Non-pigmented ciliary epithelial cell (primary cell): ENCODE data around the gene APLP1.
"Not testable (repeated sequence)": the region's sequence is repeated elsewhere in the genome, so short reads cannot be mapped to it uniquely, and the experiment has no call there.

ENCODE experiments used
- DNase-seq: peaks from one replicate; pipeline ENCODE4 v3.0.0-alpha.2; 2010; ENCODE audit warnings: low read depth

APLP1 gene

DNA sequence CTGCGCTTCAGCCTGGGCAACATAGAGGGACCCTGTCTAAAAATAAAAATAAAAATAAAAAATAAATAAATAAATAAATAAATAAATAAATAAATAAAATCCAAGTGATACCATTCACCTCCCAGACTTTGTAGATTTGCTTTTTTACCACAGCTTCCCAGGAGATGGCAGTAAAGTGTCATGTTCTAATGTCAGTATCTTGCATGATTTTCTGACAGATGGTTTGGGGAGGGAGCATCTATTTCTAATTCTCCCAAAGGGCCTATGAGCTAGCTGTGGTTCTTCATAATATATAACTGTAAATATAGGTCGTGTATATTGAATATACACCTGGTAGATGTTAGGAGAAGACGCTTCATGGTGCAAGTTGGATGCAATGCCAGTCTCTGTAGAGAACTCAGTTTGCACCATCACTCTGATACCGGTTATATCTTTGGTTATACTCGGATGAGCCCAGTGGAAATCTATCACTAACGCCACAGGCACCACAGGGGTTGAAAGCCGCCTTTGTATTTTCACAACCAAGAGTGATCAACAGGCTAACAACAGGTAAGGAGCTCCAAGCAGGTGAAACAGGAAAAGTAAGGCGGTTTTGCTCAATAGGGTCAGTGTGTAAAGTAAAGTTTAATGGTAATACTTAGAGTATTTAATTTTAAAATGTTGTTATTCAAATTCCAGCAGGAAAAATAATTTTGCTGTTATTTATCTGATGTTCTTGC lies 13.9 kb downstream of the APLP1 start:
- no peak for DNase-seq

DNA sequence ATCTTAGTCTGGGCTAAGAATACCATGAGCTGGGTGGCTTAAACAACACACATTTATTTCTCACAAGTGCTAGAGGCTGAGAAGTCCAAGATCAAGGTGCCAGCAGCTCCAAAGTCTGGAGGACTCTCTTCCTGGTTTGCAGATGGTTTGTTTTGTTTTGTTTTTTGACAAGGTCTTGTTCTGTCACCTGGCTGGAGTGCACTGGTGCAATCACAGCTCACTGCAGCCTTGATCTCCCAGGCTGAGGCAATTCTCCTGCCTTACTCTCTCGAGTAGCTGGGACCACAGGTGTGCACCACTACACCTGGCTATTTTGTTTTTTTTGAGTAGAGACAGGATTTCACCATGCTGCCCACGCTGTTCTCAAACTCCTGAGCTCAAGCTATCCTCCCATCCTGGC lies 15.5 kb downstream of the APLP1 start:
- no peak for DNase-seq

DNA sequence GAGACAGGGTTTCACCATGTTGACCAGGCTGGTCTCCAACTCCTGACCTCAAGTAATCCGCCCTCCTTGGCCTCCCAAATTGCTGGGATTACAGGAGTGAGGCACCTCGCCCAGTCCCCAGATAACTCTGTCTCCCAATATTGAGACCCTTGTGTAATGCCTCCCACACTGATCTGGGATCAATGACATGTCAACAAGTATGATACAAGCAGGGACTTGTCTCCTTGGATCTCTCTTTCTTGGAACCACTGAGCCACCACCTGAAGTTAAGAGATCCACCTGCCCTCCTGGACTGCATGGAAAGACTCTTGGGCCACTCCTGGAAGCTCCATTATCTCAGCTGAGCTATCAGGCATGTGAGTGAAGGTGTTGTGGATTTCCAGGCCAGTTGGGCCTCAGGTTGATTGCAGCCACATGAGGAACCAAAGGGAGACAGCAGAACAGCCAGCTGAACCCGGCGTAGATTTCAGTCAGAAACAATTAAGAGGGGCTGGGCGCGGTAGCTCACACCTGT lies 16.9 kb downstream of the APLP1 start:
- DNase-seq, result no peak

DNA sequence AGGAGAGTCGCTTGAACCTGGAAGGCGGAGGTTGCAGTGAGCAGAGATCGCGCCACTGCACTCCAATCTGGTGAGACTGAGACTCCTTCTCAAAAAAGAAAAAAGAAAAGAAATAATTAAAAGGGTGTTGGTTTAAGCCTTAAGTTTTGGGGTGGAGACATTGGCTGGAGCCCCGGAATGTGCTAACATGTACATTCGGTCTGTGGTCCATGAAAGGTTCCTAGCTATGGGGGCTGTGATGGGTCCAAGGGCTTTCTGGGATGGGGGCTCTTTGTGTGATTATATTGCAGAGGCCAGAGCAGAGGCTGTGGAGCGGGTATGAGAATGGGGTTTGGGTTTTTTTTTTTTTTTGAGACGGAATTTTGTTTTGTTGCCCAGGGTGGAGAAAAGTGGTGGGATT lies 17.5 kb downstream of the APLP1 start:
- DNase-seq, result no peak

DNA sequence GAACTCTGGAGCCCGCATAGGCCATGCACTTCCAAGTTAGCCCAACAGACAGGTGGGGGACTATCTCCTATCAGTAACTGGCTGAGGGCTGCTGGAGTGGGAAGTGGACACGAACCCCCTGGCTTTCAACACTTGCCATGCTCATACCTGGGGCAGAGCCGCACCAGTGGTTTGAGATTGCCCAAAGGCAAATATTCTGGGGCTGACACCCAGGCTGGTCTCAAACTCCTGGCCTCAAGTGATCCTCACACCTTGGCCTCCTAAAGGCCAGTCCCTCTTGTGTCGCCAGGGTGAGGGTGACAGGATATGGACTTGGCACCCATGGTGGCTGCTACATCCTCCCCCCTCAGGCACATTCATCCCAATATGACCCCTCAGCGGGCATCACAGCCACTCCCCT lies 18.8 kb downstream of the APLP1 start:
- no peak for DNase-seq

DNA sequence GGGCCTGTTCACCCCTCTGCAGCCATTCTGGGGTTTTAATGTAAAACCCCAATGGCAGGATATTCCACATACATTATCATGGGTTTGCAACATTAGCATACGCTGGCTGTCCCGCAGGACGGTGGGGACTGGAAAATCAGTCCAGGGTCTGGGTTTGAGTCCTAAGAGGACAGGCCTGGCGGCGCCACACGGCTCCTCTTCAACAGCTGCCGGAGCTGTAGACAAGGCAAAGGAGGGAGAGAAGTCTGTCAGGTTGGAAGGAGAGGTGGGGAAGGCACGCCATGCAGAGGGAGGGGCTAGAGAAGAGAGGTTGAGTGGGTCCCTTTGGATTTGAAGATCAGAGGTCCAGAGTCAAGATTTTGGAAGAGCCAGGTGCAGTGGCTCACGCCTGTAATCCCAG lies 20.0 kb downstream of the APLP1 start:
- DNase-seq, result no peak

DNA sequence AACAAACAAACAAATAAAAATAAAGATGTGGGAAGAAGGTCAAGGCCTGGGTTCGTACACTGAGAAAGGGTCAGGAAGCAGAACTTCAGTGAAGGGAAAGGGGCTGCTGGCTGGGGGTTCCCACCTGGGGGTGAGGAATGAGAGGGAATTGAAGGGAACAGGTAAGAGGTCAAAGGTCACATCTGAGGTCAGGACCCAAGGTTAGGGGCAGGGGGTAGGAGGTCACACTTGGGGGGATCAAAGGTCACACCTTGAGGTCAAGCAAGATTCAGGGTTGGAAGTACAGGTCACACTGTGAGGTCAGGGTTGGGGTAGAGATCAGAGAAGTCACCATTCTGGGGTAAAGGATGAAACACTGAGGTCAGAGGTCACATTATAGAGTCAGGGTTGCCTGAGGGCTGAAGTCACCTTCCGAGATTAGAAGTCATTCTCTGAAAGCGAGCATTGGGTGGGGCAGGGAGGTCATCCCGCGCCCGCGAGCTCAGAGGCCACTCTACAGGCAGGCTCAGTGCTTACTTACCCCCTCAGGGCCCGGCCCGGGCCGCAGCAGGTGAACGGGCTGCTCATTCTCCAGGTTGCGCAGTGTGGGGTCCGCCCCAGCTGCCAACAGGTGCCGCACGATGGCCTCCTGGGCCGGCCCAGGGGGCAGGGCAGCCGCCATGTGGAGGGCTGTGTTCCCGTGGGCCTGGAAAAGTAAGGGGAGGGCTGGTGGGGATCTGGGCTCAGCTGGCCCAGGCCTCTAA lies 21.2 kb downstream of the APLP1 start:
- DNase-seq, result no peak

DNA sequence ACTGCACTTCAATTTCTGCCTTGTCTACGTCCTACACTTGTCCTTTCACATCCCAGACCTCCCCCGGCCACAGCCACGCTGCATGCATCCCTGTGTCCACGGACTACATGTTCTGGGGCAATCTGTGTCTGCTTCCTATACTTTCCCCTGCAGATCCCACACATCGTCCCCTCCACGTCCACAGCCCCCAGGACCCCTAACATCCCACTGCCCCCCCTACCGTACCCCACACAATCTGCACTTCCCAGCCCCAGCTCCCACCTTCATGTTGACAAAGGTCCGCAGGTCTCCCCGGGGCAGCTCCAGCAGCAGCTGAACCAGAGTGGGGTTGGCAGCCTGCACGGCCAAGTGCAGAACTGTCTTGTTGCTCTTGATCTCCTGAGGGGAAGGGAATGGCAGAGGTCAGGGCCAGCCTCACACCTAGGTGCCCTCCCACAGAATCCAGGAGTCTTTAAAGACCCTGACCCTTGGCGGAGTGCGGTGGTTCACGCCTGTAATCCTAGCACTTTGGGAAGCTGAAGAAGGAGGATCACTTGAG lies 21.8 kb downstream of the APLP1 start:
- no peak for DNase-seq

DNA sequence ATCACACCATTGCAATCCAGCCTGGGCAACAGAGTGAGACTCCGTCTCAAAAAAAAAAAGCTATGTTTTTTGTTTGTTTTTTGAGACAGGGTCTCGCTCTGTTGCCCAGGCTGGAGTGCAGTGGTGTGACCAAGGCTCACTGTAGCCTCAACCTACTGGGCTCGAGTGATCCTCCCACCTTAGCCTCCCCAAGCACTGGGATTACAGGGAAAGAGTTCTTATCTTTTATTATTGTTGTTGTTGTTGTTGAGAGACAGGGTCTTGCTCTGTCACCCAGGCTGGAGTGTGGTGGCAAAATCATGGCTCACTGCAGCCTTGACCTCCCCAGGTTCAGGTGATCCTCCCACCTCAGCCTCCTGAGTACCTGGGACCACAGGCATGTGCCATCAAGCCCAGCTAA lies 23.4 kb downstream of the APLP1 start:
- DNase-seq, result not testable (repeated sequence)

DNA sequence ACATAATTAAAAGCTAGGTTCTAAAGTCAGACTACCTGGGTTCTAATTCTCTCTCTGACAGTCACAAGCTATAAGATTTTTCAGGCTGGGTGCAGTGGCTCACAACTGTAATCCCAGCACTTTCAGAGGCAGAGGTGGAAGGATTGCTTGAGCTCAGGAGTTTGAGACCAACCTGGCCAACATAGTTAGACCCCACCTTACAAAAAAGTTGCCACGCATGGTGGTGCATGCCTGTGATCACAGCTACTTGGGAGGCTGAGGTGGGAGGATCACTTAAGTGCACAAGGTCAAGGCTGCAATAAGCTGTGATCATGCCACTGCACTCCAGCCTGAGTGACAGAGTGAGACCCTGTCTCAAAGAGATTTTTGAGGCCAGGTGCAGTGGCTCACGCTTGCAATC lies 26.0 kb downstream of the APLP1 start:
- DNase-seq, result no peak

DNA sequence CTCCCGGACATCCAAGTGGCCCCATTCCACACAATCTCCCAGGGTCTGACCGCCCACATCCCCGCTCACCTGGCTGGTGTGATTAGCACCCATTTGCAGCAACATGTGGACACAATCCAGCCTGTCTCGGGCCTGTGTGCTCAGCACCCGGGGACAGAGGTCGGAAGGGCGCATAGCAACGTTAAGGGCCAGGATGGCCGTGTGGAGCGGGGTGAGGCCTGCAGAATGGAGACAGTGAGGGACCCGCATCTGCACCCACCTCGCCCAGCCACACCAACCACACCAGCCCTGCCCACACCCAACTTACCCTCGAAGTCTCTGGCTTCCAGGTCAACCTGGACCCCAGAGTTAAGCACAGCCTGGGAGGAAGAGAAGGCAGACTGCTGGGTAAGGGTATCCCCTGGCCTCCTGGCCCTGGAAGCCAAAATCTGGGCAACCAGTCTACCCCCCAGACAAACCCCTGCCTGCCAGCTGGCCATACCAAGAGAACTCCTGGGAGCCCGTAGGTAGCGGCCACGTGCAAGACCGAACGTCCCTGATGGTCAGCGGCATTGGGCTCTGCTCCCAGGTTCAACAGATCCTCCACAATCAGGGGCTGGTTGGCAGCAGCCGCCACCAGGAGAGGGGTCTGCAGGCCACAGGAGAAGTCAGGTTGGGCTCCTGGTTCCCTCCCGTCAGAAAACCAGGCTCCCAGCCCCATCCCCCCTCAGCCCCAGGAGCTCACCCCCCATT lies 27.7 kb downstream of the APLP1 start:
- DNase-seq, result no peak

DNA sequence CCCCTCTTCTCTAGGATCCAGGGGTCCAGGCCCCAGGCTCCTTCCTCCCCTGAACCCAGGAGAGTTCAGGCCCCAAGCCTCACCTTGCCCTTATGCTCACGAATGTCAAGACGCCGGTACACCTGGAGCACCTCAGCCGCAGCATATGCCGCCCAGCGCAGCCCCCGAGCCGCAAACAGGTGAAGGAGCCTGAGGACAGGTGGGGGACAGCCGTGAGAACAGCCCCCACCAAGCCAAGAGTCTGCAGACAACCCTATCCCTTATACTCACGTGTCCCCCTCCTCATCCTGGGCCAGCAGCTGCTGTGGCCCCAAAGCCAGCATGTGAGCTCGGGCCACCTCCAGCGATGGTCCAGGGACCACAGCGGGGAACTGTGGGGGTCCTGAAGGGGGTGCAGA lies 28.3 kb downstream of the APLP1 start:
- DNase-seq, result no peak

DNA sequence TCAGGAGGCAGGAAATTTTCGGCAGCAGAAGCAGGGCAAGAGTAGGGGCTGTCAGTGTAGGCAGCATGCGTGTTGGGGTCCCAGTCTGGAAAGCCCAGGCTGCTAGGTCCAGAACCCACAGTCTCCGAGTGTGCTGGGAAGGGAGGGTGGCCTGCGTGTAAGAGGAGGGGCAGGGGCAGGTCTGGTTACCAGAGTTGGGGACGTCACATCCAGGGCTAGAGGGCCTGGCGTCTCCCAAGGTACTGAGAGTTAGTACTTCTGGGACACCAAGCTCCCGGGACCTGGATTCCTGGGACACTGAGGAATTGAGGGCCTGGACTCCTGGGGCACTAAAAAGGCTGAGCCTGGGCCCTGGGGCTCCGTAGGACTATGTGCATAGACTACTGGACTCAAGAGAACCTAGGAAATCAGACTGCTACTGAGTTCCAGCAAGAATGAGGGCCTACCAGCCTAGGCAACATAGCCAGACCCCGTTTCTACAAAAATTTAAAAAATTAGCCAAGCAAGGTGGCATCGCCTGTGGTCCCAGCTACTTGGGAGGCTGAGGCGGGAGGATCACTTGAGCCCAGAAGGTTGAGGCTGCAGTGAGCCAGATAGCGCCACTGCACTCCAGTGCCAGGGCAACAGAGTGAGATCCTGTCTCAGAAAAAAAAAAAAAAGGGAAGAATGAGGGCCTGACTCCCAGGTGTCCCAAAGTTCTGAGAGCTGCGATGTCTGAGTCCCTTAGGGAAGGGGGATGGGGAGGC lies 29.5 kb downstream of the APLP1 start:
- no peak for DNase-seq

DNA sequence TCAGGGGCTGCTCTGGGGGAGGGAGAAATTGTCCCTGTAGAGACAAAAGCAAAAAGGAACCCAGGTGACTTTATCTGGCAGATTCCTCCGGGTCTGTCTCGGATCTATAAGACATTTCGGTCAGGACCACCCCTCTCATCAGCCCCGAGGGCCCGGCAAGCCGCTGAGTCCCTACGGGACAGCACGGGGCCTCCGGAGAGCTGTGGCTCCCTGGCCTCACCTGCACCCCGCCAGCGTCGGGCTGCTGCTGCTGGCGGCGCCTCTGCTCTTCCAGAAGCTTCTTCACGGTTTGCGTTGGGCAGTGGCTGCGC lies 30.1 kb downstream of the APLP1 start:
- no peak for DNase-seq

DNA sequence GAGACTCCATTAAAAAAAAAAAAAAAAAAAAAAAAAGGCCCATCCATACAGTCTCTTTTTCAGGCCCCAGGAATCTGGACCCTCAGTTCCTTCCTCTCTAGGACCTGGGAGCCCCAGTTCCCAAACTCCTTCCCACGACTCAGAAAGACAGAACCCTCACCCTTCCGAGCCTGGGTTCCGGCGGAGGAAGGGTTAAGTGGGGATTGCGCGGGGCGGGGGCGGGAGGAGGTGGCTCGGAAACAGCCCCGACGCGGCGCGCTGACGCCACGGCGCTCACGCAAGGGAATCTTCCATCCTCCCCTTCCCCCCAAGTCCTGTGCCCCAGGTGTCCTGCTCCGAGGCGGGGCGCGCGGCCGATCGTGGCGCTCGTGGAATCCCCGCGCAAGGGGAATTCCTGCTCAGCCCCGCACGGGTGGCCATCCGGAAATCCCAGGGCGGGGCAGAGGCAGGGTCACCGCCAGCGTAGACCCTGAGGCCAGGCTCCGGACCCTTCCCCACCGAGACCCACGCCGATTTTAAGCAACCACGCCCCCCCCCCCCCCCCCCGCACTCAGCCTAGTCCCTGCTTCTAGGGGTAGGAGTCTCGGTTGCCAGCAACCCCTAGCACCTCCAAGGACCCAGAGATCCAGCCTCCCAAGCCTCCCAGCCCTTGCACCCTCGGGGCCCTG lies 31.3 kb downstream of the APLP1 start:
- no peak for DNase-seq

DNA sequence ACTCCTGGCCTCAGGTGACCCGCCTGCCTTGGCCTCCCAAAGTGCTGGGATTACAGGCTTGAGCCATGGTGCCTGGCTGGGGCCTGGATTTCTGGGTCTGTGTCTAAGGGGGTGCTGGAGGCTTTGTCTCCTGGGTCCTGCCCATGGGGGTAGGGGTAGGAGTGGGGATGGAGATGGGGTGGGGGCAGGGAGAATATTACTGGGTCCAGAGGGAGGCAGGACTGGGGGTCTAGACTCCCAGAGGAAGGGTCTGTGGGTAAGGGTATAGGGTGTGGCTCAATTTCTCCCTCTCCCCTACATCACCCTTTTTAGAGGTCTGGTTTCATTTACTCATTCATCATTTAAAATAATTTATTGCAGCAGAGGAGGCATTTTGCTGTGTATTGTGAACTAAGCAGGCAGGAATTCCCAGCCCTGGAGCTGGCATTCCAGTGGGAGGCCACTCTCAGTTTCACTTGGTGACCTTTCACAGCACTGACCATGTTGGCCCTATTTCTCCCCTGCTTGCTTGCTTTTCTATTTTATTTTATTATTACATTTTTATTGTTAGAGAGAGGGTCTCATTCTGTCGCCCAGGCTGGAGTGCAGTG lies 32.8 kb downstream of the APLP1 start:
- no peak for DNase-seq

DNA sequence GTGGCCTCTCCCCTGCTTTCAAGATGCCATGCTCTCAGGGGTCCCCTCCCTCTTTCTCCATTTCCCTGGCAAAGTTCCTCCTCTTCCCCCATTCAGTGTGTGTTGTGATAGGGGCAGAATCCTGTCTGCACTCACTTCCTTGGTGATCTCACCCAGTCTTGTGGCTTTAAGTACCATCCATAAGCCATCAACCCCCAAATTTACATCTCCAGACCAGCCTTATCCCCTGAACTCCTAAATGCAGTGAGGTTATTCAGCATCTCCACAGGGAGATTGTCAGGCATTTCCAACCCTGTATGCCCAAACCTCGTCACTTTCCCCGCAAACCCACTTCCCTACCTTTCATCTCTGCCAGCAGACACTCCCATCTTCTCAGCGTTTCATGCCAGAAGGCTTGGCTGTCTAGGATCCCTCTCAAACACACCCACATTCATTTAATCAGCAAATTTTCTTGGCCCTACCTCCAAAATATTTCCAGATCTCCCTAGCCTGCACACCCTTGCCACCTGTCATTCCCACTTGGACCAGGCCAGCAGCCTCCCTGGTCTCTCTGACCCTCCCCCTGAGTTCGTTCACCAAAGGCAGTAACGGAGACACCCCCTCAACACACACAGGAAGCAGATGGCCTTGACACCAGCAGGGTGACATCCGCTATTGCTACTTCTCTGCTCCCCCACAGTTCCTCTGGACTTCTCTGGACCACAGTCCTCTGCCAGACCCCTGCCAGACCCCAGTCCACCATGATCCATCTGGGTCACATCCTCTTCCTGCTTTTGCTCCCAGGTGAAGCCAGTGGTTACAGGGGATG lies 33.7 kb downstream of the APLP1 start, which contains the start of gene HCST:
HCST (plus strand) TSS at position 676 of the 808 bp plus-strand sequence; CDS start at position 741, 65 bp downstream.
- no peak for DNase-seq

DNA sequence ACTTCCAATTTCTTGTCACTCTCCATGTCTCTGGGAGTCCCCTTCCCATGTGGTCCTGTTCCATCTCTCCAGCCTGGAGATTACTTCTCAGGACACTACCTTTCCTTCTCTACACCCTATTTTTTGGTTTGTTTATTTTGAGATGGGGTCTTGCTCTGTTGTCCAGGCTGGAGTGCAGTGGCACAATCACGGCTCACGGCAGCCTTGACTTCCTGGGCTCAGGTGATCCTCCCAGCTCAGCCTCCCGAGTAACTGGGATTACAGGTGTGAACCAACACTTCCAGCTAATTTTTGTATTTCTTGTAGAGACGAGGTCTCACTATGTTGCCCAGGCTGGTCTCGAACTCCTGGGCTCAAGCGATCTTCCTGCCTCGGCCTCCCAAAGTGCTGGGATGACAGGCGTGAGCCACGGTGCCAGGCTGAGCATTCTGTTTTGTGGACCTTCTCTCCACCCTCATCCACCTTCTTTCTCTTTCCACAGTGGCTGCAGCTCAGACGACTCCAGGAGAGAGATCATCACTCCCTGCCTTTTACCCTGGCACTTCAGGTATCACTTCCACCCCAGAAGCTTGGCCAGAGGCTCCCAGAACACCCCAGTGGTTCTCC lies 34.6 kb downstream of the APLP1 start:
- no peak for DNase-seq

DNA sequence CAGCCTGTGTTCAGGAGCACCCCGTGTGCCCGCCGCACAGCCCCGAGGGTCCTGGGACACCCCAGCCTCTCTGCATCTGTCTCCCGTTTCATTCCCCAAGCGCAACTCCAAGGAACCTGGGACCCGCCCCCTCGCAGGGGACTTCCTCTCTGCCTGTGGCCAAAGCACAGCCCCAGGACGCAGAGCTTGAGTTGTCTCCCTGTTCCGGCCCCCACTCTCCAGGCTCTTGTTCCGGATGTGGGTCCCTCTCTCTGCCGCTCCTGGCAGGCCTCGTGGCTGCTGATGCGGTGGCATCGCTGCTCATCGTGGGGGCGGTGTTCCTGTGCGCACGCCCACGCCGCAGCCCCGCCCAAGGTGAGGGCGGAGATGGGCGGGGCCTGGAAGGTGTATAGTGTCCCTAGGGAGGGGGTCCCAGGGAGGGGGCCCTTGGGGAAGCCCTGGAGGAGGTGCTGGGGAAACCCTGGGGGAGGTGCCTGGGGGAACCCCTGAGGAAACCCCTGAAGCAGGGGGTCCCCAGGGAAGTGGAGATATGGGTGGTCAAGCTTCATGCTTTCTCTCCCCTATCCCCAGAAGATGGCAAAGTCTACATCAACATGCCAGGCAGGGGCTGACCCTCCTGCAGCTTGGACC lies 35.3 kb downstream of the APLP1 start:
- no peak for DNase-seq
